ENCODE results near the gene PTPRK. TPM values are rescaled to one million over a fixed set of nuclear protein-coding genes. Genes with fewer than 3 reads are reported as not detected.
A peak's percentile ranks its signal among the peaks of the same experiment; 100 is the strongest.

Gene PTPRK
- total and polyA plus RNA-seq, 2 of the 13 experiments (the other 11 are each of a cell fraction or from before 2014, with no cell fraction given) = 43.6 to 98.3 TPM

- TF ChIP-seq STAG1 (CRISPR knock-in tag; IDR thresholded peaks at IDR 0.05) (peak; percentile 69), SOX13 (IDR thresholded peaks at IDR 0.05) (no peak), SOX13 (CRISPR knock-in tag; conservative IDR thresholded peaks at IDR 0.05 in 1 of 2, IDR thresholded peaks at IDR 0.05 in 1 of 2) (peak in 1 of 2 experiments; percentile 33; a peak in 1 of 4 replicates), MAFK (conservative IDR thresholded peaks at IDR 0.05 in 1 of 2, IDR thresholded peaks at IDR 0.05 in 1 of 2; ENCODE audit: low read length in 2 of 2) (no peak), ZBTB40 (IDR thresholded peaks at IDR 0.05) (no peak), ZBTB40 (CRISPR knock-in tag; IDR thresholded peaks at IDR 0.05) (no peak), TRAFD1 (CRISPR knock-in tag; IDR thresholded peaks at IDR 0.05; ENCODE audit: borderline replicate concordance) (no peak), CTCF (CRISPR knock-in tag; IDR thresholded peaks at IDR 0.05) (peak; percentile 63), GATAD1 (CRISPR knock-in tag; IDR thresholded peaks at IDR 0.05) (0 out of 2 replicates have a peak, but pooled peaks have one; percentile 11), RBFOX2 (IDR thresholded peaks at IDR 0.05; ENCODE audit: low read depth, low read length) (0 out of 2 replicates have a peak, but pooled peaks have one; percentile 14), ZGPAT (CRISPR knock-in tag; IDR thresholded peaks at IDR 0.05) (0 out of 2 replicates have a peak, but pooled peaks have one; percentile 14), SMC3 (IDR thresholded peaks at IDR 0.05; ENCODE audit: low read length) (peak; percentile 55; the same call in 1 of the 2 replicates), ZNF879 (CRISPR knock-in tag; IDR thresholded peaks at IDR 0.05) (no peak), ZMYM4 (CRISPR knock-in tag; IDR thresholded peaks at IDR 0.05) (0 out of 2 replicates have a peak, but pooled peaks have one; percentile 5), ZSCAN29 (CRISPR knock-in tag; conservative IDR thresholded peaks at IDR 0.05) (0 out of 2 replicates have a peak, but pooled peaks have one; percentile 25)
Measured at GRCh38 chr6:128516514-128516898, 3.9 kb downstream of the PTPRK start (continued).

Measured in HepG2 (cell line).